ENCODE results near the gene NCOA3. TPM values are rescaled to one million over a fixed set of nuclear protein-coding genes. Genes with fewer than 3 reads are reported as not detected.

NCOA3 gene
- total RNA-seq, 1 experiment from 2014 or later: 23.3 TPM

DNA sequence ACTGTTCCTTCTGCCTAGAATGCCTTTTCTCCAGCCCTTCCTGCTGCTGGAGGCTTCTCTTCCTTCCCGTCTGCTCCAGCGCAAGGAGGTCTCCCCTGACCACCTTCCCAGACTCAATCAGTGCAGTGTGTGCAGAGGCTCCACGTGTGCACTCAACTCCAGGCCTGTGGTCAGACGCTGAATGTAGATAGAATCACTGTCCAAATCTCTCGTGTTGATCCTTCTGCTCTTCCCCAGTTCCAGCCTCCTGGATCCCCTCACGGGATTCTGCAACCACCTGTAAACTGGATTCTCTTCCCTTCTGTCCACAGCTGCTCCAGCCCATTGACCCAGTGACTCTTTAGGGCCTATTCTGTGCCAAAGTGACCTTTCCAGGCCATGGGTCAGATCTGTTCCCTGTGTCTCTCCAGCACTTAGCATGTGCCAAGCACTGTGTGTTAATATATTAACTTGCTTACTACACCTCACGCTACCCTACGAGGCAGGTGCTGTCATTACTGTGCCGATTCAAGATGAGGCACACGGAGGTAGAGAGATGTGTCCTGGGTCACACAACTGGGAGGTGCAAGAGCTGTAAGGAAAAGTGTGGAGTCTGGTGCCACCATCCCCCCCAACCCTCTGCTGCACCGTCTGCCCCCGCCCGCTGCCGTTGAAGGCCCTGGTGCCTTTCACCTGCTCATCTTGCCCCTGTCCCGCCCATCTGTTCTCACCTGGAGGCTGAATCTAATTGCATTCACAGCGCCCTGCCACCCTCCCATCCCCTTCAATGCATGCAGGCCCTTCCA is 171.4 kb downstream of the NCOA3 start:
- H3K9me3 ChIP-seq (ENCODE audit: control insufficient read depth, low read depth, low read length): no peaks in the 10 kb centered on the region
- no peak overlapping the region for H4K8ac ChIP-seq (replicated peaks; ENCODE audit: insufficient read length, low read depth, low read length)
- no peaks in the 10 kb centered on the region for H3K4me1 ChIP-seq (ENCODE audit: insufficient read depth, low read length)
- no peak overlapping the region for H2BK5ac ChIP-seq (ENCODE audit: insufficient read length, low read length)
- no peak overlapping the region for H3K4me3 Mint-ChIP-seq
- H2AK5ac ChIP-seq (ENCODE audit: insufficient read length, low read length): no peak overlapping the region
- TF ChIP-seq, protein P1, sequence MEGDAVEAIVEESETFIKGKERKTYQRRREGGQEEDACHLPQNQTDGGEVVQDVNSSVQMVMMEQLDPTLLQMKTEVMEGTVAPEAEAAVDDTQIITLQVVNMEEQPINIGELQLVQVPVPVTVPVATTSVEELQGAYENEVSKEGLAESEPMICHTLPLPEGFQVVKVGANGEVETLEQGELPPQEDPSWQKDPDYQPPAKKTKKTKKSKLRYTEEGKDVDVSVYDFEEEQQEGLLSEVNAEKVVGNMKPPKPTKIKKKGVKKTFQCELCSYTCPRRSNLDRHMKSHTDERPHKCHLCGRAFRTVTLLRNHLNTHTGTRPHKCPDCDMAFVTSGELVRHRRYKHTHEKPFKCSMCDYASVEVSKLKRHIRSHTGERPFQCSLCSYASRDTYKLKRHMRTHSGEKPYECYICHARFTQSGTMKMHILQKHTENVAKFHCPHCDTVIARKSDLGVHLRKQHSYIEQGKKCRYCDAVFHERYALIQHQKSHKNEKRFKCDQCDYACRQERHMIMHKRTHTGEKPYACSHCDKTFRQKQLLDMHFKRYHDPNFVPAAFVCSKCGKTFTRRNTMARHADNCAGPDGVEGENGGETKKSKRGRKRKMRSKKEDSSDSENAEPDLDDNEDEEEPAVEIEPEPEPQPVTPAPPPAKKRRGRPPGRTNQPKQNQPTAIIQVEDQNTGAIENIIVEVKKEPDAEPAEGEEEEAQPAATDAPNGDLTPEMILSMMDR (conservative IDR thresholded peaks at IDR 0.05): no peak
- no peak overlapping the region for H4K5ac ChIP-seq (ENCODE audit: insufficient read length, low read depth, low read length)
- no peak for DNase-seq
- H2BK15ac ChIP-seq (ENCODE audit: low read depth, low read length): no peak overlapping the region
- H3K56ac ChIP-seq (ENCODE audit: insufficient read length, low read depth, low read length): no peak overlapping the region
- H3K79me1 ChIP-seq (ENCODE audit: insufficient read depth, low read depth, low read length, poor library complexity, severe bottlenecking): no peaks in the 10 kb centered on the region
- H3K79me2 ChIP-seq (ENCODE audit: insufficient read depth, low read length): no peaks in the 10 kb centered on the region
- H3K27ac ChIP-seq (ENCODE audit: insufficient read length, low read depth, low read length): no peak overlapping the region
- no CpG with 5 or more reads among the region's 16 CpGs for WGBS (ENCODE audit: extremely low coverage, insufficient read length, low lambda C conversion rate)
- no peak overlapping the region for H4K91ac ChIP-seq (ENCODE audit: insufficient read length, low read depth, low read length)
- H2BK12ac ChIP-seq (ENCODE audit: insufficient read length, low read depth, low read length): no peak overlapping the region
- H3K27me3 ChIP-seq (ENCODE audit: insufficient read depth, low read length): no peaks in the 10 kb centered on the region
- no peaks in the 10 kb centered on the region for H3K23me2 ChIP-seq (ENCODE audit: insufficient read length, low read depth, low read length, poor library complexity, severe bottlenecking)
- no peak overlapping the region for H2BK120ac ChIP-seq (ENCODE audit: low read depth, low read length, poor library complexity, severe bottlenecking)
- H3K4me2 ChIP-seq (ENCODE audit: insufficient read depth, insufficient read length, low read length): no peak overlapping the region
- no peak overlapping the region for H2BK20ac ChIP-seq (ENCODE audit: low read depth, low read length, poor library complexity, severe bottlenecking)
- H3T11ph ChIP-seq (ENCODE audit: low read length): no peak overlapping the region
- H3K27ac Mint-ChIP-seq: peak overlapping the region; percentile 1 to 46 (median 42); a peak in 1 of 7 replicates
- no peak overlapping the region for H2AFZ ChIP-seq (ENCODE audit: low read length)
- H3K18ac ChIP-seq (ENCODE audit: insufficient read length, low read depth, low read length): no peak overlapping the region
- peaks cover 0 to 2% of the 10 kb centered on the region in 2 experiments; a peak in 1 of 5 replicates for H3K9me3 Mint-ChIP-seq
- peaks cover 0 to 4% (median 0%) of the 10 kb centered on the region in 3 experiments; a peak in 1 of 7 replicates for H3K36me3 Mint-ChIP-seq (ENCODE audit: insufficient read depth in 1 of 3, low read depth in 3 of 3)
- no peak overlapping the region for H3K14ac ChIP-seq (ENCODE audit: insufficient read depth, low read length)
- no peak overlapping the region for H3K9ac ChIP-seq (ENCODE audit: extremely low read depth, insufficient read length, low read length)
- no peaks in the 10 kb centered on the region for H4K20me1 ChIP-seq (ENCODE audit: control insufficient read depth, insufficient read depth, insufficient read length)
- no peak overlapping the region for H3K4ac ChIP-seq (ENCODE audit: low read depth, low read length)
- no peak overlapping the region for H3K23ac ChIP-seq (ENCODE audit: insufficient read length, low read depth, low read length)
- H3K27me3 Mint-ChIP-seq (ENCODE audit: low read depth): no peaks in the 10 kb centered on the region; the same call in none of the 2 replicates
- H3K4me1 Mint-ChIP-seq: peaks cover 4 to 15% of the 10 kb centered on the region in 2 experiments

Data from H9 (cell line).